Measurements from ENCODE around the gene C3orf20. TPM values are rescaled to one million over a fixed set of nuclear protein-coding genes. Genes with fewer than 3 reads are reported as not detected.
A peak's percentile ranks its signal among the peaks of the same experiment; 100 is the strongest.

Gene C3orf20
- total and polyA plus RNA-seq, 9 of the 15 experiments (the other 6 are each of a cell fraction or from before 2014, with no cell fraction given): 0.04 TPM; not detected in 8

- no TSS peak for BruUV-seq (replicated peaks)
- ATAC-seq (no peak), DNase-seq (ENCODE audit: extremely low read depth in 1 of 4, low spot score in 3 of 4) (no peak), FAIRE-seq (no peak)
- Histone ChIP-seq H3K9me3 (replicated peaks; ENCODE audit: control insufficient read depth, insufficient read depth, low read depth, low read length) (no peaks in the 10 kb centered on the region), H3K9ac (ENCODE audit: insufficient read depth in 1 of 2, low read depth in 2 of 2, low read length in 2 of 2) (no peak overlapping the region), H4K20me1 (replicated peaks; ENCODE audit: control insufficient read depth, insufficient read depth, low read length) (no peaks in the 10 kb centered on the region), H3K4me2 (ENCODE audit: insufficient read depth, low read length) (no peak overlapping the region), H3K9me1 (ENCODE audit: control insufficient read depth, insufficient read depth, low read length) (no peaks in the 10 kb centered on the region), H3K4me3 (no peak overlapping the region), H3K27ac (ENCODE audit: extremely low read depth, low read depth, low read length) (no peak overlapping the region), H3K79me2 (ENCODE audit: control insufficient read depth, insufficient read depth, low read length) (no peaks in the 10 kb centered on the region), H3K27me3 (ENCODE audit: control insufficient read depth in 2 of 2, insufficient read depth in 2 of 2, low read length in 2 of 2) (peaks cover 26 to 33% of the 10 kb centered on the region in 2 experiments), H2AFZ (ENCODE audit: low read depth, low read length) (no peak overlapping the region), H3K36me3 (ENCODE audit: control insufficient read depth, insufficient read depth, low read length) (no peaks in the 10 kb centered on the region), H3K4me1 (replicated peaks in 1 of 2; ENCODE audit: control insufficient read depth in 2 of 2, insufficient read depth in 2 of 2, low read length in 2 of 2) (no peaks in the 10 kb centered on the region)
- ChIA-PET POLR2A (interaction anchor here (0.6 to 1.9 kb wide), 3 partner anchors 9 to 15 kb away, joined by 3 to 4 read pairs (median 3); no protein-coding TSS in a partner anchor), CTCF (ENCODE audit: low intra/inter-chr PET ratio) (no interaction called here)
- WGBS (ENCODE audit: insufficient coverage, low coverage, missing lambda C conversion rate): 0% methylated on average over 1 of the region's 1 CpG
- in situ Hi-C loops (cut with MboI) (no loop called here), intact Hi-C loops (cut with micrococcal nuclease) (no loop called here)
- TF ChIP-seq MTA1 (IDR thresholded peaks at IDR 0.05; ENCODE audit: borderline replicate concordance) (no peak), SMARCE1 (IDR thresholded peaks at IDR 0.05) (no peak), ZFP36 (IDR thresholded peaks at IDR 0.05; ENCODE audit: low read depth, low read length, partially characterized antibody) (no peak), COPS2 (conservative IDR thresholded peaks at IDR 0.05) (no peak), ZNF146 (CRISPR knock-in tag; IDR thresholded peaks at IDR 0.05; ENCODE audit: unreplicated experiment) (peak; percentile 14), E2F3 (CRISPR knock-in tag; IDR thresholded peaks at IDR 0.05) (no peak), ZNF197 (CRISPR knock-in tag; IDR thresholded peaks at IDR 0.05; ENCODE audit: low read depth) (no peak), CREM (IDR thresholded peaks at IDR 0.05; ENCODE audit: low read depth) (no peak)
These were observed 16.8 kb downstream of the C3orf20 start for GRCh38 chr3:14691719-14692118.
